GM18951 (cell line): ENCODE results near the gene DRAM1.

Experiments used
- POLR2A ChIP-seq: IDR thresholded peaks from 4 replicates; pipeline ENCODE4 v1.6.1; 2011; ENCODE audit warnings: mild to moderate bottlenecking; ENCODE audit not compliant: insufficient read length, insufficient read depth; ENCODE audit errors: extremely low read depth
- in situ Hi-C: fragments of 300-500 bp; cut with MboI; formaldehyde crosslinking; loops from one replicate; pipeline ENCODE4 v1.12.0; 2022; ENCODE audit warnings: low sequenced_read_pairs, mixed read lengths, inconsistent platforms; ENCODE audit not compliant: unreplicated experiment

Gene DRAM1

GRCh38 chr12:101929365-101930041, 52.1 kb downstream of the DRAM1 start:
- in situ Hi-C loops = loop anchor here (10.0 to 25.0 kb wide), 2 partner anchors 555 to 808 kb away; partner anchors contain the start of gene IGF1
- peak; percentile 82 for TF ChIP-seq POLR2A

GRCh38 chr12:101931498-101932326, 54.3 kb downstream of the DRAM1 start:
- in situ Hi-C loops = loop anchor here (25.0 kb wide), 1 partner anchor 806 kb away; no protein-coding TSS in a partner anchor

GRCh38 chr12:101933866-101934514, 56.6 kb downstream of the DRAM1 start:
- no peak for TF ChIP-seq POLR2A
- in situ Hi-C loops = loop anchor here (25.0 kb wide), 1 partner anchor 803 kb away; no protein-coding TSS in a partner anchor

More at GRCh38 chr12:101931498-101932326, 54.3 kb downstream of the DRAM1 start:
- TF ChIP-seq POLR2A = peak; percentile 25

- in situ Hi-C loops = loop anchor here (25.0 kb wide), 1 partner anchor 801 kb away; no protein-coding TSS in a partner anchor
- TF ChIP-seq POLR2A = peak; percentile 57
Observed at GRCh38 chr12:101935890-101936746, 58.7 kb downstream of the DRAM1 start.

- in situ Hi-C loops = loop anchor here (25.0 kb wide), 1 partner anchor 798 kb away; no protein-coding TSS in a partner anchor
- no peak for TF ChIP-seq POLR2A
Observed at GRCh38 chr12:101939306-101939705, 61.9 kb downstream of the DRAM1 start.

- in situ Hi-C loops = loop anchor here (25.0 kb wide), 1 partner anchor 797 kb away; no protein-coding TSS in a partner anchor
- TF ChIP-seq POLR2A = no peak
Observed at GRCh38 chr12:101939856-101940265, 62.5 kb downstream of the DRAM1 start.

- no peak for TF ChIP-seq POLR2A
- in situ Hi-C loops = loop anchor here (25.0 kb wide), 1 partner anchor 797 kb away; no protein-coding TSS in a partner anchor
Observed at GRCh38 chr12:101940400-101940950, 63.1 kb downstream of the DRAM1 start.

GRCh38 chr12:101941306-101942249, 64.2 kb downstream of the DRAM1 start:
- in situ Hi-C loops = loop anchor here (25.0 kb wide), 1 partner anchor 796 kb away; no protein-coding TSS in a partner anchor
- no peak for TF ChIP-seq POLR2A

- no peak for TF ChIP-seq POLR2A
- in situ Hi-C loops = loop anchor here (25.0 kb wide), 1 partner anchor 795 kb away; no protein-coding TSS in a partner anchor
Observed at GRCh38 chr12:101942250-101942605, 64.8 kb downstream of the DRAM1 start.

- TF ChIP-seq POLR2A = no peak
- in situ Hi-C loops = loop anchor here (25.0 kb wide), 1 partner anchor 792 kb away; no protein-coding TSS in a partner anchor
Observed at GRCh38 chr12:101945369-101946232, 68.2 kb downstream of the DRAM1 start.

GRCh38 chr12:101946233-101946611, 68.8 kb downstream of the DRAM1 start:
- in situ Hi-C loops = loop anchor here (25.0 kb wide), 1 partner anchor 791 kb away; no protein-coding TSS in a partner anchor
- no peak for TF ChIP-seq POLR2A
